GM12878 (cell line): ENCODE results near the gene MAML3. TPM values are rescaled to one million over a fixed set of nuclear protein-coding genes. Genes with fewer than 3 reads are reported as not detected.

Experiments
- ATAC-seq: fragments of 200-7000 bp; cut with Tn5 transposase; 3 replicates; pipeline ENCODE4 v1.9.1; 2020; ENCODE audit warnings: mild to moderate bottlenecking, moderate library complexity
- BruUV-seq: library from RNA; stranded (reverse); fragments of 400-500 nt; replicated peaks from 2 replicates; lab custom pipeline; 2021; lab: Mats Ljungman, UMichigan
- CTCF ChIA-PET: fragments of 300-600 bp; sonication (Branson Sonifier 250); formaldehyde crosslinking; extraction: SDS; loops from one replicate; lab custom pipeline; 2021; ENCODE audit warnings: inconsistent platforms; lab: Yijun Ruan, JAX
- POLR2A ChIA-PET: fragments of 350-600 bp; formaldehyde crosslinking; extraction: SDS; loops from one replicate; lab custom pipeline; 2021; ENCODE audit warnings: inconsistent platforms; lab: Charles Lee
- RAD21 ChIA-PET: fragments of 300-600 bp; sonication (Branson Sonifier 250); formaldehyde crosslinking; loops from one replicate; lab custom pipeline; 2023; ENCODE audit warnings: antibody characterized with exemption; ENCODE audit not compliant: unreplicated experiment; lab: Charles Lee
- SMC1A ChIA-PET: fragments of 300-600 bp; sonication (Branson Sonifier 250); formaldehyde crosslinking; loops from one replicate; lab custom pipeline; 2023; ENCODE audit not compliant: unreplicated experiment, uncharacterized antibody; lab: Charles Lee
- DNase-seq: peaks from one replicate; pipeline ENCODE4 v3.0.0-alpha.2; 2011; ENCODE audit warnings: low read depth, low spot score
- FAIRE-seq: peaks from 3 replicates; lab custom pipeline; 2011; peaks lifted over from hg19 to GRCh38; lab: Jason Lieb, UNC
- H2AFZ ChIP-seq: 2 replicates; pipeline ENCODE4 v1.6.0; 2011; ENCODE audit warnings: low read depth, low read length, control low read depth; ENCODE audit not compliant: control insufficient read depth
- H3K27ac ChIP-seq: 2 replicates; pipeline ENCODE4 v1.5.1; 2011; ENCODE audit warnings: control low read depth; ENCODE audit not compliant: control insufficient read depth, insufficient read depth
- H3K27me3 ChIP-seq, 2 experiments: replicated peaks in 1 of 2; 2 replicates each; pipeline versions ENCODE4 v1.6.0 to v1.6.1; 2011; ENCODE audit warnings: low read length in 1 of 2; ENCODE audit not compliant: control insufficient read depth in 2 of 2, insufficient read depth in 2 of 2
- H3K36me3 ChIP-seq, 2 experiments: 2 replicates each; pipeline ENCODE4 v1.5.1; 2011; ENCODE audit warnings: low read length in 1 of 2; ENCODE audit not compliant: control insufficient read depth in 2 of 2, insufficient read depth in 2 of 2
- H3K4me1 ChIP-seq: 2 replicates; pipeline ENCODE4 v1.6.1; 2011; ENCODE audit warnings: mild to moderate bottlenecking, low read length, moderate library complexity, mixed read lengths; ENCODE audit not compliant: control insufficient read depth, insufficient read depth
- H3K4me2 ChIP-seq: 2 replicates; pipeline ENCODE4 v1.6.0; 2011; ENCODE audit warnings: control low read depth; ENCODE audit not compliant: control insufficient read depth, insufficient read depth
- H3K4me3 ChIP-seq: fragments of 200-600 bp; sonication (generic); 2 replicates; pipeline ENCODE4 v1.5.1; 2016
- H3K79me2 ChIP-seq: 2 replicates; pipeline ENCODE4 v1.6.0; 2011; ENCODE audit warnings: low read length; ENCODE audit not compliant: control insufficient read depth, insufficient read depth
- H3K9ac ChIP-seq: 2 replicates; pipeline ENCODE4 v1.8.0; 2011; ENCODE audit warnings: low read length, control low read depth, mixed read lengths; ENCODE audit not compliant: control insufficient read depth, insufficient read depth
- H3K9me3 ChIP-seq: replicated peaks from 3 replicates; pipeline ENCODE4 v1.5.1; 2011; ENCODE audit warnings: mild to moderate bottlenecking, low read length; ENCODE audit not compliant: control insufficient read depth, insufficient read depth
- H4K20me1 ChIP-seq: 2 replicates; pipeline ENCODE4 v1.6.0; 2011; ENCODE audit not compliant: control insufficient read depth, insufficient read depth
- BRCA1 ChIP-seq: IDR thresholded peaks from 2 replicates; pipeline ENCODE4 v1.6.1; 2011; ENCODE audit warnings: low read depth, low read length, improper control_type of control experiment
- JUNB ChIP-seq: IDR thresholded peaks from 2 replicates; pipeline ENCODE4 v1.6.1; 2016; ENCODE audit warnings: antibody characterized with exemption, mild to moderate bottlenecking
- RUNX3 ChIP-seq: IDR thresholded peaks from 2 replicates; pipeline ENCODE4 v1.6.1; 2012; ENCODE audit warnings: low read length, inconsistent platforms
- WGBS: methylation state at CpG from one replicate; pipeline ENCODE4 v1.1.6; 2016; ENCODE audit warnings: low lambda C conversion rate; ENCODE audit not compliant: insufficient replicate concordance, insufficient coverage; ENCODE audit errors: missing lambda C conversion rate; 5-methylcytosine and 5-hydroxymethylcytosine counted together
- in situ Hi-C: fragments of 300-500 bp; cut with MboI; formaldehyde crosslinking; loops from 9 replicates; pipeline ENCODE4 v1.14.3; 2018; ENCODE audit warnings: mixed read lengths
- intact Hi-C: fragments of 100-400 bp; cut with micrococcal nuclease; formaldehyde crosslinking; loops from one replicate; pipeline ENCODE4 v1.14.2; 2022; ENCODE audit not compliant: unreplicated experiment
- polyA plus RNA-seq, 11 experiments: library from polyadenylated mRNA; depleted of rRNA in 4 of 11; unstranded in 6 of 11; stranded (reverse) in 5 of 11; fragments of >200 nt; fragmentation: Nextera tagmentation in 4 of 11; fragmentation: Illumina TruSeq in 1 of 11; extraction: Ambion mirVana in 4 of 11; extraction: Trizol in 1 of 11; gene quantifications; 1 replicate in 1 of 11; 2 replicates in 10 of 11; pipeline versions ENCODE4 v1.2.1 to v1.2.3, GENCODE V29; 2011 to 2016; ENCODE audit warnings: inconsistent platforms in 2 of 11, missing spikeins in 2 of 11, low read depth in 1 of 11
- total RNA-seq, 4 experiments: library from RNA; depleted of rRNA in 3 of 4; stranded (reverse); fragments of >200 nt in 3 of 4; fragmentation: Illumina TruSeq in 1 of 4; extraction: Trizol in 1 of 4; gene quantifications; 2 replicates each; pipeline versions ENCODE4 v1.2.1 to v1.2.3, GENCODE V29; 2013 to 2021
- TF ChIP-seq, protein P1 (sequence below): IDR thresholded peaks from 2 replicates; pipeline ENCODE4 v1.6.1; 2012; ENCODE audit warnings: low read length, inconsistent platforms
- TF ChIP-seq, protein P2 (sequence below): IDR thresholded peaks from 2 replicates; pipeline ENCODE4 v1.6.1; 2011; ENCODE audit warnings: low read depth, mild to moderate bottlenecking, low read length, moderate library complexity, borderline replicate concordance; ENCODE audit errors: extremely low read depth

MAML3 gene
- total and polyA plus RNA-seq, 10 of the 15 experiments (the other 5 are each of a cell fraction or from before 2014, with no cell fraction given), result under 0.01 to 0.53 (median 0.06) TPM; not detected in 2

DNA sequence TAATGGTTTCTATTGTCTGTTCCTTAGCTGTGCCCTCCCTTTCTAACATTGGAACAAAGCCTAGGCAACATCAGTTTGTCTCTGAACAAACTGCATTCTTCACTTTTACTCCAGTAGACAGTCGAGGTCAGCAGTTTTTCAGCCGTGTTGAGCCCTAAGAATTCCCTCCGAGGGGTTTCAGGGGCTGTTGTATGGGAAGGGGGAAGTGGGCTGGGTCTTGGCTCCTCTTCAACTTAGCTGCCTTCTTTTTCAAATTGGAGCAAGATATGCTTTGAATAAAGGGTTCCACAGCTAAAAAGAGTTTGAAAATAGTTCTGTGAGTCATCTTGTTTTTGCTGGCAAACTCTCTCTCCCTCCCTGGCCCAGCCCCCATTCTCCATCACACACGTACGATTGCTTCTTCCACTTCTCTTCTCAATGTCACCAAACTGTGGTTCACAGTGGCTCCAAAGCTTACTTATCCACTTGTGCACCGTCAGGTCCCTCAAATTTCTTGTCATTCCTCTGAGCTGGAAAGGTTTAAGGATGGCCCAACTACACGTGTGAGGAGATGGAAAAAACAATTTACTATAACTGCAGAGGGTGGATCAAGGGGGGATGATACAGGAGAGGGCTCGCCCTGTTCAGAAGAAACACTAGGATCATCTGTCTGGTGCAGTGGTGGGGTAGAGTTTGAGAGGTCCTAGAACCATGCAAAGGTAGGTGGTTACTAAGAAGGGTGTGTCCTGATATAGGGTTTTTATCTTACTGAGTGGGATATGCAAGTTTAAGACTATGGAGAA lies 9.2 kb upstream of the MAML3 start (continued):
- TF ChIP-seq RUNX3, result no peak
- TF ChIP-seq, protein P1, sequence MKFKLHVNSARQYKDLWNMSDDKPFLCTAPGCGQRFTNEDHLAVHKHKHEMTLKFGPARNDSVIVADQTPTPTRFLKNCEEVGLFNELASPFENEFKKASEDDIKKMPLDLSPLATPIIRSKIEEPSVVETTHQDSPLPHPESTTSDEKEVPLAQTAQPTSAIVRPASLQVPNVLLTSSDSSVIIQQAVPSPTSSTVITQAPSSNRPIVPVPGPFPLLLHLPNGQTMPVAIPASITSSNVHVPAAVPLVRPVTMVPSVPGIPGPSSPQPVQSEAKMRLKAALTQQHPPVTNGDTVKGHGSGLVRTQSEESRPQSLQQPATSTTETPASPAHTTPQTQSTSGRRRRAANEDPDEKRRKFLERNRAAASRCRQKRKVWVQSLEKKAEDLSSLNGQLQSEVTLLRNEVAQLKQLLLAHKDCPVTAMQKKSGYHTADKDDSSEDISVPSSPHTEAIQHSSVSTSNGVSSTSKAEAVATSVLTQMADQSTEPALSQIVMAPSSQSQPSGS, result no peak

DNA sequence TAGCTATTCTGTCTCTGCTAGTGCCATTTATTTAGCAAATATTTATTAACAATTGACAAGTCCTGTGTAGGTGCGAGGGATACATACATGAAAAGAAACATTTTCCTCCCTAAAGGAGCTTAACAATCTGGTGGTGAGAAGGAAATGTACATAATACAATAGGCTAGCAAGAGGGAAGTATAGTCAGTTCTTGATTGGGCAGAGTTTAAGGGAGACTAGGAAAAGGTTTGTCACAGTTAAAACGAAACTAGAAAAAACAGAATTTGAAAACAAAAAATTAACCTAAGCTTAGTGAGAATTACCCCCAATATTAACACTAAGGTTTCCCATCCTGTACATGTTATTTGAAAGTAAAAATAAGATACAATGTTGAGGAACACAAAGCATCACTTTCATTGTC lies 8.6 kb upstream of the MAML3 start:
- Histone ChIP-seq H3K27ac (no peak overlapping the region), H4K20me1 (no peaks in the 10 kb centered on the region; the same call in 1 of the 2 replicates), H3K4me3 (no peak overlapping the region), H3K36me3 (no peaks in the 10 kb centered on the region), H3K79me2 (no peaks in the 10 kb centered on the region), H3K9me3 (no peaks in the 10 kb centered on the region; the same call in 2 of the 3 replicates), H3K4me1 (no peaks in the 10 kb centered on the region), H3K9ac (no peak overlapping the region), H3K27me3 (no peaks in the 10 kb centered on the region; a peak in 1 of 4 replicates), H3K4me2 (no peak overlapping the region), H2AFZ (no peak overlapping the region)
- intact Hi-C loops (no loop called here), in situ Hi-C loops (no loop called here)
- no TSS peak for BruUV-seq
- ChIA-PET SMC1A (interaction anchor here (0.8 kb wide), 2 partner anchors 9 to 143 kb away, joined by 3 read pairs; no protein-coding TSS in a partner anchor), RAD21 (no interaction called here), CTCF (no interaction called here), POLR2A (no interaction called here)
- TF ChIP-seq BRCA1, result no peak
- TF ChIP-seq, protein P2, sequence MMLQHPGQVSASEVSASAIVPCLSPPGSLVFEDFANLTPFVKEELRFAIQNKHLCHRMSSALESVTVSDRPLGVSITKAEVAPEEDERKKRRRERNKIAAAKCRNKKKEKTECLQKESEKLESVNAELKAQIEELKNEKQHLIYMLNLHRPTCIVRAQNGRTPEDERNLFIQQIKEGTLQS, result no peak
- TF ChIP-seq JUNB, result no peak
- WGBS, result 2% methylated on average over 2 of the region's 2 CpGs
- DNase-seq (no peak), ATAC-seq (no peak), FAIRE-seq (no peak)
